Panc1 (cell line): ENCODE results near the gene S1PR3.

ENCODE experiments used
- CTCF ChIP-seq: fragments of 450-650 bp; IDR thresholded peaks from 2 replicates; pipeline ENCODE4 v1.5.1; 2017; ENCODE audit warnings: mild to moderate bottlenecking
- POLR2AphosphoS5 ChIP-seq: IDR thresholded peaks from 2 replicates; pipeline ENCODE4 v1.6.1; 2012; ENCODE audit warnings: mild to moderate bottlenecking, low read depth, low read length, moderate library complexity
- REST ChIP-seq, 2 experiments: IDR thresholded peaks; 2 replicates each; pipeline ENCODE4 v1.6.1; 2011 to 2012; ENCODE audit warnings: low read depth in 2 of 2, control low read depth in 1 of 2, low read length in 1 of 2, mild to moderate bottlenecking in 1 of 2, moderate library complexity in 1 of 2; ENCODE audit not compliant: insufficient read depth in 1 of 2
- SIN3A ChIP-seq: IDR thresholded peaks from 2 replicates; pipeline ENCODE4 v1.6.1; 2012; ENCODE audit warnings: low read depth, mild to moderate bottlenecking, low read length, moderate library complexity, borderline replicate concordance; ENCODE audit not compliant: insufficient read depth
- TCF7L2 ChIP-seq: IDR thresholded peaks from 2 replicates; pipeline ENCODE4 v1.6.1; 2011; ENCODE audit warnings: mild to moderate bottlenecking, low read depth, low read length, inconsistent platforms

GRCh38 chr9:89038382-89039103 lies 47.3 kb downstream of the S1PR3 start:
- no peak for TF ChIP-seq TCF7L2
- TF ChIP-seq CTCF: no peak
- TF ChIP-seq POLR2AphosphoS5: no peak
- no peak for TF ChIP-seq REST (IDR thresholded peaks at IDR 0.05; ENCODE audit: insufficient read depth in 1 of 2, low read depth in 2 of 2, low read length in 1 of 2)
- no peak for TF ChIP-seq SIN3A
